NCI-H1105 treated with DMSO at 0.1 percent for 48 hours (cell line): ENCODE results near the gene MYO3A.

Experiments
- DNase-seq: peaks from one replicate; lab custom pipeline; 2025; lab: John Stamatoyannopoulos, UW

MYO3A gene

GRCh38 chr10:25933653-25934608, at the start of gene MYO3A:
Gene MYO3A (plus strand): TSS chr10:25934229. CDS start chr10:25952111, 17,882 bp downstream.
- DNase-seq, result no peak

- DNase-seq, result no peak
These were observed 45.4 kb upstream of the MYO3A start for GRCh38 chr10:25888627-25889026.

- DNase-seq, result no peak
These were observed 43.0 kb upstream of the MYO3A start for GRCh38 chr10:25890995-25891394.

- DNase-seq, result no peak
These were observed 38.2 kb upstream of the MYO3A start for GRCh38 chr10:25895856-25896255.

GRCh38 chr10:25896421-25896820, 37.6 kb upstream of the MYO3A start:
- no peak for DNase-seq

- no peak for DNase-seq
These were observed 34.7 kb upstream of the MYO3A start for GRCh38 chr10:25899304-25899703.

- DNase-seq, result no peak
These were observed 32.8 kb upstream of the MYO3A start for GRCh38 chr10:25901199-25901598.

GRCh38 chr10:25902002-25902401, 32.0 kb upstream of the MYO3A start:
- no peak for DNase-seq

GRCh38 chr10:25907261-25907660, 26.8 kb upstream of the MYO3A start:
- DNase-seq, result no peak

- no peak for DNase-seq
These were observed 21.2 kb upstream of the MYO3A start for GRCh38 chr10:25912866-25913265.

GRCh38 chr10:25914776-25915175, 19.3 kb upstream of the MYO3A start:
- no peak for DNase-seq

- no peak for DNase-seq
These were observed 651 bp downstream of the MYO3A start for GRCh38 chr10:25934621-25935139.

- DNase-seq, result no peak
These were observed 4.4 kb downstream of the MYO3A start for GRCh38 chr10:25938405-25938804.

GRCh38 chr10:25944771-25945170, 10.7 kb downstream of the MYO3A start:
- no peak for DNase-seq

GRCh38 chr10:25952857-25953256, 18.8 kb downstream of the MYO3A start:
- no peak for DNase-seq

GRCh38 chr10:25954851-25955250, 20.8 kb downstream of the MYO3A start:
- no peak for DNase-seq

- DNase-seq, result no peak
These were observed 25.7 kb downstream of the MYO3A start for GRCh38 chr10:25959540-25960232.

GRCh38 chr10:25965584-25965983, 31.6 kb downstream of the MYO3A start:
- DNase-seq, result no peak

GRCh38 chr10:25966844-25967243, 32.8 kb downstream of the MYO3A start:
- DNase-seq, result no peak

GRCh38 chr10:25972631-25973030, 38.6 kb downstream of the MYO3A start:
- DNase-seq, result no peak

GRCh38 chr10:25974897-25975459, 40.9 kb downstream of the MYO3A start:
- no peak for DNase-seq

- DNase-seq, result no peak
These were observed 44.7 kb downstream of the MYO3A start for GRCh38 chr10:25978771-25979170.

- DNase-seq, result no peak
These were observed 48.1 kb downstream of the MYO3A start for GRCh38 chr10:25982107-25982506.
